ENCODE data around the gene STAB2.

The STAB2 gene

GRCh38 chr12:103698752-103699560 is 111.9 kb downstream of the STAB2 start:
- DNase-seq: no peak

- DNase-seq: no peak
These were observed 118.0 kb downstream of the STAB2 start for GRCh38 chr12:103705098-103705497.

- no peak for DNase-seq
These were observed 118.9 kb downstream of the STAB2 start for GRCh38 chr12:103705927-103706326.

- no peak for DNase-seq
These were observed 120.4 kb downstream of the STAB2 start for GRCh38 chr12:103707446-103707845.

GRCh38 chr12:103710544-103710943 is 123.5 kb downstream of the STAB2 start:
- DNase-seq: no peak

- peak; percentile 77 for DNase-seq
These were observed 125.1 kb downstream of the STAB2 start for GRCh38 chr12:103712216-103712615.

- DNase-seq: no peak
These were observed 128.4 kb downstream of the STAB2 start for GRCh38 chr12:103715494-103715893.

- DNase-seq: no peak
These were observed 129.6 kb downstream of the STAB2 start for GRCh38 chr12:103716517-103717196.

GRCh38 chr12:103725398-103725797 is 138.3 kb downstream of the STAB2 start:
- DNase-seq: no peak

- no peak for DNase-seq
These were observed 140.6 kb downstream of the STAB2 start for GRCh38 chr12:103727638-103728037.

- DNase-seq: no peak
These were observed 141.2 kb downstream of the STAB2 start for GRCh38 chr12:103728323-103728722.

GRCh38 chr12:103729499-103729898 is 142.4 kb downstream of the STAB2 start:
- DNase-seq: no peak

GRCh38 chr12:103731539-103731938 is 144.5 kb downstream of the STAB2 start:
- DNase-seq: no peak

- DNase-seq: no peak
These were observed 147.8 kb downstream of the STAB2 start for GRCh38 chr12:103734863-103735262.

- no peak for DNase-seq
These were observed 148.2 kb downstream of the STAB2 start for GRCh38 chr12:103735291-103735690.

- no peak for DNase-seq
These were observed 149.5 kb downstream of the STAB2 start for GRCh38 chr12:103736572-103736971.

- no peak for DNase-seq
These were observed 150.8 kb downstream of the STAB2 start for GRCh38 chr12:103737881-103738280.

- peak; percentile 39 for DNase-seq
These were observed 155.4 kb downstream of the STAB2 start for GRCh38 chr12:103742349-103742932.

- DNase-seq: no peak
These were observed 156.7 kb downstream of the STAB2 start for GRCh38 chr12:103743788-103744187.

- DNase-seq: peak; percentile 36
These were observed 158.9 kb downstream of the STAB2 start for GRCh38 chr12:103745962-103746361.

GRCh38 chr12:103748002-103748401 is 160.9 kb downstream of the STAB2 start:
- DNase-seq: no peak

- no peak for DNase-seq
These were observed 161.8 kb downstream of the STAB2 start for GRCh38 chr12:103748875-103749274.

- DNase-seq: no peak
These were observed 164.1 kb downstream of the STAB2 start for GRCh38 chr12:103751171-103751570.

- no peak for DNase-seq
These were observed 164.5 kb downstream of the STAB2 start for GRCh38 chr12:103751600-103751999.
